HPDE6-E6E7 (cell line): ENCODE results near the gene BPTF.
"Not testable (repeated sequence)": the region's sequence is repeated elsewhere in the genome, so short reads cannot be mapped to it uniquely, and the experiment has no call there.

ENCODE experiments used
- DNase-seq: peaks from one replicate; pipeline ENCODE4 v3.0.0; 2011; ENCODE audit warnings: missing footprints; ENCODE audit errors: extremely low spot score

BPTF gene

DNA sequence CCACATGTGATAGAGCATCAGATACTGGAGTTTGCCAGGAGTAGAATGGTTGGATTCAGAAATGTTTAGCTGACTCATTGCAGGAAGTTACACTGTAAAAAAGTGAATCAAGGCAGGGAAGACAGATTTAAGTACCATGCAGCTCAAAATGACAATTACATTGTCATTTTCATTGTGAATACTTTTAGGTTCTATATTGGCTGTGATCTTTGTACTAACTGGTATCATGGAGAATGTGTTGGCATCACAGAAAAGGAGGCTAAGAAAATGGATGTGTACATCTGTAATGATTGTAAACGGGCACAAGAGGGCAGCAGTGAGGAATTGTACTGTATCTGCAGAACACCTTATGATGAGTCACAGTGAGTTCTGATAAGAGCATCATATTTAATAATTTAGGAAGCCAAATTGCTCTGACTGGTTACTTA lies 137.9 kb downstream of the BPTF start:
- DNase-seq = not testable (repeated sequence)

GRCh38 chr17:67970783-67971182 lies 145.5 kb downstream of the BPTF start:
- DNase-seq = no peak

DNA sequence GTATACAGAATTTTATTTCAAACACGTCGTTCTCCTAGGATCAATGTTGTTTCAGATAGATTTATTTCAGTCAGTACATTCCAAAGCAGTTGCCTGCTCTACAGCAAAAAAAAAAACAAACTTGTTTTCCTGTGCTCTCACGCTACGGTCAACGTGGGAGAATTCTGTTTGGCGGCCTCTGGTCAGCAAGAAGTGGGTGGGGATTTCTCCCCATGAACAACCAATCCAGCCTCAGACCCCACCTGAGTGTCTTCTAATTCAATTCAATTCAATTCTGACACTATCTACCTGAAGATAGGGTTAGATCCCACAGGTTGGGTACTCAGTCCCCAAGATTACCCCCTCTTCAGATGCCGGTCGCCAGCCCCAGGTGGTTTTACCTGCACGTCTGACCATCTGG lies 148.9 kb downstream of the BPTF start:
- DNase-seq = no peak

DNA sequence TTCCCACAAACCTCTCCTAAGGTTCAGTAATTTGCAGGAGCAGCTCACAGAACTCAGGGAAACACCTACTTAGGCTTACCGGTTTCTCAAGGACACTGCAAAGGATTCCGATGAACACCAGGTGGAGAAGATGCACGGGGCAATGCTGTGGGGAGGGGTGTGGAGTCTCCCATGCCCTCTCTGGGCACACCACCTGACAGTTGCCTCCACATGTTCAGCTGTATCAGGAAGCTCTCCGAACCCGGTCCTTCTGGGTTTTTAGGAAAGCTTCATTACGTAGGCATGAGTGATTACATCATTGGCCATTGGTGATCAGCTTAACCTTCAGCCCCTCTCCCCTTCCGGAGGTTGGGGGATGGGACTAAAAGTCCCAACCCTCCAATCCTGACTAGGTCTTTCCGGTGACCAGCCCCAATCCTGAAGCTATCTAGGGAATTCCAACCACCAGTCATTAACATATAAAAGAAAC lies 149.3 kb downstream of the BPTF start:
- DNase-seq = no peak

GRCh38 chr17:67976306-67976705 lies 151.0 kb downstream of the BPTF start:
- DNase-seq = not testable (repeated sequence)

- DNase-seq = no peak
Measured at GRCh38 chr17:67980456-67980855, 155.2 kb downstream of the BPTF start.

GRCh38 chr17:67980883-67981282 lies 155.6 kb downstream of the BPTF start:
- not testable (repeated sequence) for DNase-seq

DNA sequence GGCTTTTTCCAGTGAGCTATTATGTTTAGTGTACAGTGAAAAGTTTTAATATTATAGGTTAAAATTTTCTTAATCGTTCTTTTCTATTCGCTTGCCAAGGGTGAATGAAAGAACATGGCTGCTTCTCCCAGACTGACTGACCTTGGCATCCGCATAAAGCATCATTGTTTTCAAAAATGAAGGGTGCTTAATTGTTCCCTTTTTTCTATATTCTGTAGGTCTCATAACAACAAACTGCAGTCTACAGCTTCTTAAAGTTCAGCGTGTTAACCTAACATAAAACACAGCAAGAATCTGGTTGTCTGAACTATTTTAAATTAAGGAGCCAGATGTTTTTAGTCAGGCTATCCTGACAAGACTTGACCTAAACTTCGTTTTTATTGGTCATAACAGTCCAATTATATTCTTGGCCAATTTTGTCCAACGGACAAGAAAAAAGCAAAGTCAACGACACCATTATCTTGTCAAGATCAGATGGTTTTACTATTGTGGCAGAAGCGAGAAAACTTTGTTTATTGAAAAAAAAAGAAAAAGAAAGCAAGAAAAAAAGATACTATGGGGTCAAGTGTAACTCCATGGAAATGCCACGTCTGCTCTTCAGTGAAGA lies 156.8 kb downstream of the BPTF start:
- no peak for DNase-seq

DNA sequence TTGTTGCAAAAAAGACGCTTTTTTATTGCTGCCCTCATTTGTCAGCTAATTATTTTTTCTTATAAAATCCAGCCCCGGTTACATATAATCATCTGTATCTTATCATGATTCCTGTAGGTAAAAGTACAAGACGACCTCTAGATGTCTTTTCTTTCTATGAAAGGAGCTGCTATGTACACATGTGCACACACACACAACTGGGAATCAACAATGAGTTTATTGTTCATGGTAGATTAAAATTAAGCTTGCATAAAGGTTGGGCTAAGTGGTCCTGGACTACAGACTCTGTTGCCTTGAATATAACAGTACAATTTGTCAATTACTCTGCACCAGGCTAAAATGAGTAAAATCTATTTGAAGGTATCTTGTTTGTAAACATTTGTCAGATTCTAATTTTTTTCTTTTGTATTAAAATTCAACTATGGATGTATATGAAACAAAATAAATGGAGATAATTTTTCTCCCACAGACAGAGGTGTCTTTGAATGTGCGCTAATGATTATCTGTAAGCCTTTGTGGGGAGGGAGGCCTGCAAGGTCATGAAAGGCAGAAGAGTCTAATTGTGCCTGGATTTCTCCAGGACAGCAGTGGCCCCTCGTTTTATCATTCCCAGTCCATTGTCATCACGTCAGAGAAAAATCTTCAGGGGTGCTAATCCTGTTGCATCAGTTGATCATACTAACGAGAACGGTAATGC lies 157.5 kb downstream of the BPTF start:
- DNase-seq = no peak

GRCh38 chr17:67983383-67983688 lies 158.0 kb downstream of the BPTF start:
- no peak for DNase-seq

- DNase-seq = no peak
Measured at GRCh38 chr17:67990909-67991308, 165.6 kb downstream of the BPTF start.

DNA sequence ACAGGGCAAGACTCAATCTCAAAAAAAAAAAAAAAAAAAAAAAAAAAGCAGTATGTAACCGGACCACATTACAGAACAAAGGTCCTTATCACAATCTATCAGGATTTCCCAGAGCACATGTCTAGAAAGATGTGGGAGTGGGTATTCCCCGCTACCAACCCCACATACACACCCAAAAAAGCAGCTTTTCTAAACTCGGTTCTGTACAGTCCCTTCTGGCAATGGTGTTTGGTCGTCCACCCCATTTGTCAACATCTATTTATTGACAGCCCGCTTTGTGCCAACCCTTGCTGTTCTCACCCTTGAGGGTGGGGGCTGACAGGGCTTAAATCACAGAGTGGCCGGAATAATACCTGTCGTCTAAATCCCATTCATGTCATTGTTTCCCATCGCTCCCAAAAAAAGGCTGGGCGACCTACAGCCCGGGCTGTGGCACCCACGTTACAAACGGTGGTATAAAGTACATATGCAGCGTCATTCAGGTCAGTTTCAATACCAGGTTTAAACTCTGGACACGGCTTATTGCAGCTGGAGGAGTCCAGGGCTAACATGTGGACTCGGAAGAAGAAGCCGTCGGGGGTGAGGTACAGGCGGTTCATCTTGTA lies 167.3 kb downstream of the BPTF start:
- no peak for DNase-seq

GRCh38 chr17:67993153-67993997 lies 168.1 kb downstream of the BPTF start:
- peak; percentile 63 for DNase-seq

GRCh38 chr17:67993998-67994361 lies 168.7 kb downstream of the BPTF start:
- DNase-seq = peak; percentile 22

GRCh38 chr17:67994817-67995569 lies 169.7 kb downstream of the BPTF start:
- peak; percentile 52 for DNase-seq

DNA sequence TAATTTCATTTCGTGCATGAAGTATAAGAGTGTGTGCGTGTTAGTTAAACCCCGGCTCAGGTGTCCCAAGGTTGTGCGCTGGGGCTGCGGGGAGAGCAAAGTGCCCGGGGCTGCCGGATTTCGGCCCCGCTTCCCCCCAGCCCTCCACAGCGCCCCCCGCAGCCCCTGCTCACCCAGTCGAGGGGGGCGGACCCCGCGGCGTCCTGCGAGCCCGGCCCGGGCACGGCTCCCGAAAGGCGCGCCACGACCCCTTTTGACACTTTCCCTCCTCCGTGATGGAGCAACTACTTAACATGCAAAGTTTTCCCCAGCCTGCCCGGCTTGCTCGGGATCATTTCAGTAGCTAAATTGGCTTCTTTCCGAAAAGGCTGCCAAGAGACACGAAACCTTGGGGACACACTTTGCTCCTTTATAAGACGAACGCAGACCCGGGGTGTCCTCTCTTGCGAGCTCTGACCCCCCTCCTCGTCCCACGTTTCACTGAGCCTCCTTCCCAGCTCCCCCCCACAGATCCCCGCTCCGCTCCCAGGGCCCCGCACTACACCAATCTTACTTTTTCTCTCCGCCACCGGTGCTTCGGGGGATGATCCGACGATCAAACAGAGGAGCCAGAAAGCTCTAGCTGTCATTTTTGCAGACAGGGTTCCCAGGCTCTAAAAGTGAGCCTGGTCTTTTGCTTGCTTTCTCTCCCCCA lies 170.4 kb downstream of the BPTF start:
- no peak for DNase-seq

DNA sequence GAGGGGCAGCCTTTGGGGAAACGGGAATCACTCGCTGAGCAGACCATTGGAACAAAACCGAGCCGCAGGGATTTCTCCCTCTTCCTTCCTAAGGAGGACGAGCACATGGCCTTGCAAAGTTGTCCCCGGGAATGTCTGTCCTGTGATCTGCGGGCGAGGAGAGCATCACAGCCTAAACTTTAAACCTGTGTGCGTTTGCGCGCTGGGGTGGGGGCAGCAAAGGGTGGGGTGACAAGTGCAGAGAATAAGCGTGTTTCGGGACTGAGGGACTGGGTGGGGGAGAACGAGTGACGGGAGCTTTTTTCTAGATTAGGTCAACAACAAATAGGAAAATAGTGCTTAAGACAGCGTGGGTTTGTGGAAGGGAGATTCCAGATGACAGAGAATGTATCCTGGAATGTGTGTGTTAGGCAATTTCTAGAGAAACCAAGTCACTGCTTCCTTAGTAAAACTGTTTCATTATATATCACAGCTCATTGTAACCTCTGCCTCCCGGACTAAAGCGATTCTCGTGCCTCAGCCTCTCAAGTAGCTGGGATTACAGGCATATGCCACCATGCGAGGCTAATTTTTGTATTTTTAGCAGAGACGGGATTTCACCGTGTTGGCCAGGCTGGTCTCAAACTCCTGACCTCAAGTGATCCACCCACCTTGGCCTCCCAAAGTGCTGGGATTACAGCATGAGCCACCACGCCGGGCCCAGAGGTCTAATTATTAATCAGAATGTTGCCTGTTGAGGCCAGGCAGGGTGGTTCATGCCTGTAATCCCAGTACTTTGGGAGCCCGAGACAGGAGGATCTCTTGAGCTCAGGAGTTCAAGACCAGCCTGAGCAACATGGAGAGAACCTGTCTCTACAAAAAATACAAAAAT lies 171.2 kb downstream of the BPTF start, which contains the start of gene C17orf58:
C17orf58 (minus strand) TSS at position 169 of the 871 bp plus-strand sequence. CDS start 271 bp downstream, outside the sequence.
- DNase-seq = not testable (repeated sequence)

DNA sequence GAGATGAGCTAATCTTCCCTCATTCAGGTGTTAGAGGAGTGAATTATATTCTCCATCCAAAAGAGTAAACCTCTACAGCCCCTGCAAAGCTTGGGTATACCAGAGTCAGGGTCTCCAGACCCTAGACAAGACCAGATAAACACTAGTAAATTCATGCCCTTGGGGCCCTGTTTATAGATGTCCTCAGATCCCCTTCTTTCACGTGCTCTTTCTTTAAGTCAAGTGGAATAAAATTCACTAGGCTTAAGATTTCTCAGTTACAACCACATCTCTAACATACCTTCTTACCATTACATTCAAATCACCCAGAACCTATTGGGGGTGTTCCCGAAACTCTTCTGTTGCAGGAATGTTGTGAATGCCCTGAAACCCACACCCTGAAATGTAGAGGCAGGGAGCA lies 173.2 kb downstream of the BPTF start:
- no peak for DNase-seq

- peak; percentile 44 for DNase-seq
Measured at GRCh38 chr17:67999291-67999911, 174.1 kb downstream of the BPTF start.
